H9 (cell line): ENCODE results near the gene BSG. TPM values are rescaled to one million over a fixed set of nuclear protein-coding genes. Genes with fewer than 3 reads are reported as not detected.
A peak's percentile ranks its signal among the peaks of the same experiment; 100 is the strongest.

Experiments
- DNase-seq: peaks from one replicate; pipeline ENCODE4 v3.0.0-alpha.2; 2017
- H2AFZ ChIP-seq: one replicate; pipeline ENCODE4 v1.6.1; 2013; ENCODE audit warnings: mild to moderate bottlenecking, low read length, control low read depth, moderate library complexity
- H2AK5ac ChIP-seq: 2 replicates; pipeline ENCODE4 v1.6.1; 2013; ENCODE audit warnings: low read length, control low read depth, mixed read lengths; ENCODE audit not compliant: insufficient read length
- H2BK120ac ChIP-seq: one replicate; pipeline ENCODE4 v1.6.1; 2013; ENCODE audit warnings: low read depth, mild to moderate bottlenecking, low read length, control low read depth, inconsistent platforms; ENCODE audit not compliant: poor library complexity, severe bottlenecking
- H2BK12ac ChIP-seq: 2 replicates; pipeline ENCODE4 v1.6.1; 2013; ENCODE audit warnings: low read length, control low read depth, mixed read lengths, low read depth; ENCODE audit not compliant: insufficient read length
- H2BK15ac ChIP-seq: 2 replicates; pipeline ENCODE4 v1.6.1; 2013; ENCODE audit warnings: low read depth, low read length, control low read depth
- H2BK20ac ChIP-seq: one replicate; pipeline ENCODE4 v1.6.1; 2013; ENCODE audit warnings: low read depth, mild to moderate bottlenecking, low read length, control low read depth, inconsistent platforms; ENCODE audit not compliant: poor library complexity, severe bottlenecking
- H2BK5ac ChIP-seq: 2 replicates; pipeline ENCODE4 v1.6.1; 2013; ENCODE audit warnings: low read length, control low read depth, mixed read lengths; ENCODE audit not compliant: insufficient read length
- H3K14ac ChIP-seq: 2 replicates; pipeline ENCODE4 v1.6.1; 2013; ENCODE audit warnings: low read length, control low read depth; ENCODE audit not compliant: insufficient read depth
- H3K18ac ChIP-seq: 2 replicates; pipeline ENCODE4 v1.6.1; 2013; ENCODE audit warnings: low read depth, mild to moderate bottlenecking, mixed read lengths, low read length, control low read depth; ENCODE audit not compliant: insufficient read length
- H3K23ac ChIP-seq: 2 replicates; pipeline ENCODE4 v1.6.1; 2013; ENCODE audit warnings: low read length, control low read depth, mixed read lengths, low read depth; ENCODE audit not compliant: insufficient read length
- H3K23me2 ChIP-seq: 2 replicates; pipeline ENCODE4 v1.6.1; 2013; ENCODE audit warnings: low read depth, mild to moderate bottlenecking, mixed read lengths, low read length, control low read depth; ENCODE audit not compliant: insufficient read length, poor library complexity, severe bottlenecking
- H3K27ac ChIP-seq: 2 replicates; pipeline ENCODE4 v1.5.1; 2013; ENCODE audit warnings: low read length, control low read depth, mixed read lengths, low read depth; ENCODE audit not compliant: insufficient read length
- H3K27me3 ChIP-seq: 2 replicates; pipeline ENCODE4 v1.6.1; 2013; ENCODE audit warnings: low read length, control low read depth, inconsistent platforms; ENCODE audit not compliant: insufficient read depth
- H3K4ac ChIP-seq: 2 replicates; pipeline ENCODE4 v1.6.1; 2013; ENCODE audit warnings: low read depth, mild to moderate bottlenecking, control low read depth, inconsistent platforms, low read length, moderate library complexity
- H3K4me1 ChIP-seq: 2 replicates; pipeline ENCODE4 v1.6.1; 2013; ENCODE audit warnings: low read length, control low read depth, inconsistent platforms; ENCODE audit not compliant: insufficient read depth
- H3K4me2 ChIP-seq: 2 replicates; pipeline ENCODE4 v1.6.1; 2013; ENCODE audit warnings: low read length, control low read depth, mixed read lengths; ENCODE audit not compliant: insufficient read length, insufficient read depth
- H3K56ac ChIP-seq: 2 replicates; pipeline ENCODE4 v1.6.1; 2013; ENCODE audit warnings: low read depth, mild to moderate bottlenecking, mixed read lengths, low read length, control low read depth; ENCODE audit not compliant: insufficient read length
- H3K79me1 ChIP-seq: 2 replicates; pipeline ENCODE4 v1.6.1; 2013; ENCODE audit warnings: low read depth, mild to moderate bottlenecking, moderate library complexity, low read length, control low read depth, inconsistent platforms; ENCODE audit not compliant: insufficient read depth, poor library complexity, severe bottlenecking
- H3K79me2 ChIP-seq: 2 replicates; pipeline ENCODE4 v1.6.1; 2013; ENCODE audit warnings: low read length, control low read depth, inconsistent platforms; ENCODE audit not compliant: insufficient read depth
- H3K9ac ChIP-seq: 2 replicates; pipeline ENCODE4 v1.6.1; 2013; ENCODE audit warnings: low read length, control low read depth, mixed read lengths; ENCODE audit not compliant: insufficient read length; ENCODE audit errors: extremely low read depth
- H3K9me3 ChIP-seq: one replicate; pipeline ENCODE4 v1.6.1; 2013; ENCODE audit warnings: low read depth, low read length, inconsistent platforms; ENCODE audit not compliant: control insufficient read depth
- H3T11ph ChIP-seq: one replicate; pipeline ENCODE4 v1.6.1; 2013; ENCODE audit warnings: mild to moderate bottlenecking, low read length, control low read depth, inconsistent platforms
- H4K20me1 ChIP-seq: one replicate; pipeline ENCODE4 v1.6.1; 2013; ENCODE audit not compliant: control insufficient read depth, insufficient read length, insufficient read depth
- H4K5ac ChIP-seq: 2 replicates; pipeline ENCODE4 v1.6.1; 2013; ENCODE audit warnings: low read depth, mild to moderate bottlenecking, mixed read lengths, low read length, control low read depth; ENCODE audit not compliant: insufficient read length
- H4K8ac ChIP-seq: replicated peaks from 2 replicates; pipeline ENCODE4 v1.6.1; 2013; ENCODE audit warnings: low read length, control low read depth, mixed read lengths, low read depth; ENCODE audit not compliant: insufficient read length
- H4K91ac ChIP-seq: 2 replicates; pipeline ENCODE4 v1.6.1; 2013; ENCODE audit warnings: low read depth, mild to moderate bottlenecking, moderate library complexity, mixed read lengths, low read length, control low read depth; ENCODE audit not compliant: insufficient read length
- H3K27ac Mint-ChIP-seq, 3 experiments: 2 replicates in 2 of 3; 3 replicates in 1 of 3; pipeline ENCODE4 v1.8.0; 2020 to 2021; ENCODE audit warnings: mixed read lengths in 3 of 3, mild to moderate bottlenecking in 1 of 3, moderate library complexity in 1 of 3
- H3K27me3 Mint-ChIP-seq: 2 replicates; pipeline ENCODE4 v1.8.0; 2021; ENCODE audit warnings: low read depth, mild to moderate bottlenecking, moderate library complexity, mixed read lengths
- H3K36me3 Mint-ChIP-seq, 3 experiments: 2 replicates in 2 of 3; 3 replicates in 1 of 3; pipeline ENCODE4 v1.8.0; 2020 to 2021; ENCODE audit warnings: low read depth in 3 of 3, mixed read lengths in 3 of 3; ENCODE audit not compliant: insufficient read depth in 1 of 3
- H3K4me1 Mint-ChIP-seq, 2 experiments: 2 replicates each; pipeline ENCODE4 v1.8.0; 2020; ENCODE audit warnings: mixed read lengths in 2 of 2
- H3K4me3 Mint-ChIP-seq, 2 experiments: 2 replicates in 1 of 2; 3 replicates in 1 of 2; pipeline ENCODE4 v1.8.0; 2020 to 2021; ENCODE audit warnings: mild to moderate bottlenecking in 2 of 2, mixed read lengths in 2 of 2, moderate library complexity in 1 of 2
- H3K9me3 Mint-ChIP-seq, 2 experiments: 2 replicates in 1 of 2; 3 replicates in 1 of 2; pipeline ENCODE4 v1.8.0; 2020; ENCODE audit warnings: mild to moderate bottlenecking in 2 of 2, mixed read lengths in 2 of 2, moderate library complexity in 1 of 2
- CTCF ChIP-seq: fragments of 200-600 bp; sonication (generic); conservative IDR thresholded peaks from 3 replicates; pipeline ENCODE4 v1.8.0; 2021; ENCODE audit warnings: antibody characterized with exemption, mild to moderate bottlenecking
- WGBS: extraction: QIAGEN DNeasy Blood & Tissue Kit; methylation state at CpG from one replicate; pipeline ENCODE4 v1.1.7; 2013; ENCODE audit warnings: missing lambda C conversion rate, low lambda C conversion rate, mixed read lengths; ENCODE audit not compliant: insufficient read length; ENCODE audit errors: extremely low coverage; 5-methylcytosine and 5-hydroxymethylcytosine counted together
- total RNA-seq: library from RNA; stranded (reverse); gene quantifications from 2 replicates; pipeline ENCODE4 v1.2.1, GENCODE V29; 2021

Gene BSG
- total RNA-seq, 1 experiment from 2014 or later = 715 TPM

DNA sequence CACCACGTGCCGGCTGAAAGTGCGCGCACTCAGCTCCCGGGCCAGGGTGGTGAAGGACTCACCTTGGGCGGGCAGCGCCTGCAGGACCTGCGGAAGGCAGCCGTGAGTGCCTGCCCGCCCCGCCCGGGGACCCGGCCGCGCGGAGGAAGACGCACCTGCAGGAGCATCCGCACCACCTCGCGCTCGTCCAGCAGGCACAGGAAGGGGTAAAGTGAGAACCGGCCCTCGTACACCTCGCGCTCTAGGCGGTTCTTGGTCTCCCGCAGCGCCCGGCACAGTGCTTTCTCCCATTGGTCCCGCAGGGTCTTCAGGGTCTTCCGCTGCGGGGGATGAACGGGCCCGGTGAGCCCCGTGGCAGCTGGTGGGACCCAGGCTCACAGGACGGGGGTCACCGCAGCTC, 50.3 kb downstream of the BSG start:
- H3K14ac ChIP-seq = no peak overlapping the region
- H4K5ac ChIP-seq = no peak overlapping the region
- no peak overlapping the region for H4K8ac ChIP-seq
- H3K79me1 ChIP-seq = peaks cover under 1% of the 10 kb centered on the region
- Mint-ChIP-seq H3K4me3 (no peak overlapping the region), H3K27ac (no peak overlapping the region), H3K9me3 (no peaks in the 10 kb centered on the region), H3K4me1 (no peaks in the 10 kb centered on the region), H3K27me3 (no peaks in the 10 kb centered on the region), H3K36me3 (peaks cover 24 to 52% (median 42%) of the 10 kb centered on the region in 3 experiments; a peak in 6 of 7 replicates)
- no peak for TF ChIP-seq CTCF
- WGBS = no CpG with 5 or more reads among the region's 37 CpGs
- no peak overlapping the region for H3K27ac ChIP-seq
- no peak overlapping the region for H2BK5ac ChIP-seq
- H3K56ac ChIP-seq = no peak overlapping the region
- H4K91ac ChIP-seq = no peak overlapping the region
- H2AFZ ChIP-seq = no peak overlapping the region
- no peak overlapping the region for H2BK120ac ChIP-seq
- no peaks in the 10 kb centered on the region for H3K79me2 ChIP-seq
- no peaks in the 10 kb centered on the region for H3K4me1 ChIP-seq
- no peak overlapping the region for H3K23ac ChIP-seq
- H3K27me3 ChIP-seq = no peaks in the 10 kb centered on the region
- no peak overlapping the region for H2BK20ac ChIP-seq
- H3K9ac ChIP-seq = no peak overlapping the region
- no peaks in the 10 kb centered on the region for H3K9me3 ChIP-seq
- no peak overlapping the region for H2AK5ac ChIP-seq
- no peaks in the 10 kb centered on the region for H3K23me2 ChIP-seq
- DNase-seq = peak; percentile 29
- no peak overlapping the region for H3K4me2 ChIP-seq
- H4K20me1 ChIP-seq = no peaks in the 10 kb centered on the region
- no peak overlapping the region for H3K18ac ChIP-seq
- H3T11ph ChIP-seq = no peak overlapping the region
- no peak overlapping the region for H2BK15ac ChIP-seq
- no peak overlapping the region for H2BK12ac ChIP-seq
- H3K4ac ChIP-seq = no peak overlapping the region
